Activated T-cell treated with anti-CD3 and anti-CD28 coated beads, Interleukin-2, amount 50 U/mL, for 24 hours (primary cell): ENCODE results near the gene HMGCS2.

Experiments
- DNase-seq: peaks from one replicate; pipeline ENCODE4 v3.0.0-alpha.2; 2020
- H3K27ac Mint-ChIP-seq: 2 replicates; pipeline ENCODE4 v1.8.0; 2020; ENCODE audit warnings: mild to moderate bottlenecking, mixed read lengths
- H3K27me3 Mint-ChIP-seq: 2 replicates; pipeline ENCODE4 v1.8.0; 2020; ENCODE audit warnings: mixed read lengths
- H3K36me3 Mint-ChIP-seq: 2 replicates; pipeline ENCODE4 v1.8.0; 2020; ENCODE audit warnings: low read depth, mixed read lengths
- H3K4me1 Mint-ChIP-seq: 2 replicates; pipeline ENCODE4 v1.8.0; 2020; ENCODE audit warnings: low read depth, mixed read lengths
- H3K4me3 Mint-ChIP-seq: 2 replicates; pipeline ENCODE4 v1.8.0; 2020; ENCODE audit warnings: mild to moderate bottlenecking, moderate library complexity, mixed read lengths
- H3K9me3 Mint-ChIP-seq: 2 replicates; pipeline ENCODE4 v1.8.0; 2020; ENCODE audit warnings: mixed read lengths

HMGCS2 gene

DNA sequence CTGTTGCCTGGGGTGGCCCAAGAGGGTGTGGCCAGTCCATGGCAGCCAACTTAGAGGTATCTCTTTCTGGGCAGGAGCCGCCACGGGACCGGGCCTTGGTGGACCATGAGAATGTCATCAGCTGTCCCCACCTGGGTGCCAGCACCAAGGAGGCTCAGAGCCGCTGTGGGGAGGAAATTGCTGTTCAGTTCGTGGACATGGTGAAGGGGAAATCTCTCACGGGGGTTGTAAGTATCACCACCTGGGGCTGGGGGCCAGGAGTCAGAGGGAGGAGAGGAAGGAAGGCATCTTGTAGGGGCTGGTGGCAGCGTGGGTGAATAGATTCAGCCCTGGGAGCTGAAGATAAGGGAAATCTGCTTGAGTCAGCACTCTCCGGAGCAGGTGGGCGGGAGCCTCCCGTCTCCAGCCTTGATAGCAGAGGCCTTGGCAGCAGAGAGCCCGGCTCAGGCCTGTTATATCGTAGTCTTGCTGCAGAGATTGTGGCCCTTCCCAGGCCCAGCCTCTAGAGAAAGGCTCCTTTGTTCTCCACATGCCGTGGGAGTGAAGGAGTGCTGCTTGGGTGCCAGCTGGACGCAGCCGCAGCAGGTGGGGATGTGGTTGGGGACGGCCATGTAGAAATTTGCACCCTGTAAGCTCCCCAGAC lies 31.5 kb downstream of the HMGCS2 start:
- H3K27ac Mint-ChIP-seq, result no peak overlapping the region
- H3K27me3 Mint-ChIP-seq, result no peaks in the 10 kb centered on the region
- H3K4me1 Mint-ChIP-seq, result no peaks in the 10 kb centered on the region
- H3K36me3 Mint-ChIP-seq, result peaks cover 73% of the 10 kb centered on the region
- DNase-seq, result no peak
- H3K4me3 Mint-ChIP-seq, result no peak overlapping the region
- no peaks in the 10 kb centered on the region for H3K9me3 Mint-ChIP-seq

DNA sequence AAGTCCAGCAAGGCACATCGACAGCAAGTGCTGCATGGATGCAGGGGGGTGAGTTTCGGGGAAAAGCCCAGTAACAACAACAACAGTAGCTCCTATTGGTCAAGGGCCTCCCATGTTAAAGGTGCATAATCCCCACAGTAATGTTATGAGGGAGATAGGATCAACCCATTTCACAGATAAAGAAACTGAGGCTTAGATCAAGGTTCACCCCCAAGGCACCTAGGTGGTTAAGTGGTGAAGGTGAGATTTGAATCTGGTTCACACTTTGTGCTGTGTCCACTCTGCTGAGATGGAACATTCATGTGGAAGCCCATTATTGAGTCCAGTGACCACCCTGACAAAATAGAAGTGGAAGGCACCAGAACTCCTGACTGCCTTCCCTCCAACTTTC lies 32.1 kb downstream of the HMGCS2 start:
- Mint-ChIP-seq H3K36me3 (peaks cover 76% of the 10 kb centered on the region), H3K9me3 (no peaks in the 10 kb centered on the region), H3K4me1 (no peaks in the 10 kb centered on the region), H3K27ac (no peak overlapping the region), H3K27me3 (no peaks in the 10 kb centered on the region), H3K4me3 (no peak overlapping the region)
- DNase-seq, result no peak

DNA sequence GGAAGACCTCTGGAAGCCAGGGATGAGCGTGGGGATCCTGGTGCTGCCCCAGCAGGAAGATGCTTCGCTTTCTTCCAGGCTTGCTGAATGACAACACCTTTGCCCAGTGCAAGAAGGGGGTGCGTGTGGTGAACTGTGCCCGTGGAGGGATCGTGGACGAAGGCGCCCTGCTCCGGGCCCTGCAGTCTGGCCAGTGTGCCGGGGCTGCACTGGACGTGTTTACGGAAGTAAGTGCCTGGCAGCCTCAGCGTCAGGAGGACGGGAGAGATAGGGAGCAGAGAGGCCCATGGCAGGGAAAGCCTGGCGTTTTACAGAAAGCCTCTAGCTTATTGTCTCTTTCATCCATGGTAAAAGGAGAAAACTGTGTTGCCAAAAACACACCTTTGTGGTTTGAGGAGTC lies 33.5 kb downstream of the HMGCS2 start:
- no peak overlapping the region for H3K27ac Mint-ChIP-seq
- H3K36me3 Mint-ChIP-seq, result peaks cover 77% of the 10 kb centered on the region
- no peak overlapping the region for H3K4me3 Mint-ChIP-seq
- H3K4me1 Mint-ChIP-seq, result no peaks in the 10 kb centered on the region
- H3K27me3 Mint-ChIP-seq, result no peaks in the 10 kb centered on the region
- DNase-seq, result no peak
- no peaks in the 10 kb centered on the region for H3K9me3 Mint-ChIP-seq

DNA sequence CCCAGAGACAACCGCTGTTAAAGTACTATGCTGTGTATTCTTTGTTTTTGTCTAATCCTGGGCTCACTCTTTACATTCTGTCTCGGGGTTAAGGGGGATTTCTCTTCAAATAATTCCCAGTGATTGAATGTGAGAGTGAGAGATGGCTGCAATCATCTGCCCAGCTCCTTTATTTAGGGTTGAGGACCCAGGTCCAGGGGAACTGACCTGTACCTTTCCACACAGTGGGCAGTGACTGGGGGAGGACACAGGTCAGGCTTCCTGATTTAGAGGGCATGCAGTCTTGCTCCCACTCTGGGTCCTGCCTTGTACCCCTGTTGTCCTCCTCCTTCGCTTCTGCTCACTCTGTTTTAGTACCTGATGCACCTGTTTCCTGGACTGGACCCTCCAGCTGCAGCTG lies 35.0 kb downstream of the HMGCS2 start:
- H3K9me3 Mint-ChIP-seq, result no peaks in the 10 kb centered on the region
- DNase-seq, result no peak
- H3K27ac Mint-ChIP-seq, result no peak overlapping the region
- peaks cover 78% of the 10 kb centered on the region for H3K36me3 Mint-ChIP-seq
- no peaks in the 10 kb centered on the region for H3K27me3 Mint-ChIP-seq
- no peaks in the 10 kb centered on the region for H3K4me1 Mint-ChIP-seq
- H3K4me3 Mint-ChIP-seq, result no peak overlapping the region

DNA sequence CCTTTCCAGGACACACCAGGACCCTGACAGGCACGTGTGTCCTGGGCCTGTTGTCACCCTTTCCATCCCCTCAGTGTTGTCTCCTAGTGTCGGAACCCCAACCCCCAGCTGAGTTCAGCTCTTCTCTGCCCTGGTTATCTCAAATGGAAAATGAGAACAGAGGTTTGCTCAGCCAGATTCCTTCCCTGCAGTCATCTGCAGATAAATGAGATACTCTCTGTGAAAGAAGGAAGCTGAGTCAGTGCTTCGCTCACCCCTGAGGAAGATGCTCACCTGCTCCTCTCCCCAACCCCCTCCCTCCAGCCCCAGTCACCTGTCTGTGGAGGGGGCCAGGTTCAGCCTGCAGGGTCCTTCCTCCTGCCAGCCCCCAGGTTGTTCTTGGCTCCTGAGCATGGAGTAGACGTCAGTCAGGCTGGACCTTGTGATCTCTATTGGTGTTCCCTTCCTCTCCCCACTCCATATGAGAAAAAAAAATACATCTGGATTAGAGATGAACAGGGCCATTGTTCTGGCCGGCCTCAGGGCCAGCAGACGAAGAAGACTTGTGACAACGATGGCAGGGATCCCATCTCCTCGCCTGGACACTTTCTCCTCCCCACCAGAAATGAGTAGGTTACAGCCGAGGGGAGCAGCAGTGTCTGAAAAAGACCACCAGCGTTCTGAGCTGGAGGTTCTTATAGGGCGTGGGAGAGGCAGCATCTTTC lies 36.1 kb downstream of the HMGCS2 start:
- Mint-ChIP-seq H3K4me1 (no peaks in the 10 kb centered on the region), H3K9me3 (no peaks in the 10 kb centered on the region), H3K36me3 (peaks cover 79% of the 10 kb centered on the region), H3K27ac (no peak overlapping the region), H3K4me3 (no peak overlapping the region), H3K27me3 (no peaks in the 10 kb centered on the region)
- no peak for DNase-seq

DNA sequence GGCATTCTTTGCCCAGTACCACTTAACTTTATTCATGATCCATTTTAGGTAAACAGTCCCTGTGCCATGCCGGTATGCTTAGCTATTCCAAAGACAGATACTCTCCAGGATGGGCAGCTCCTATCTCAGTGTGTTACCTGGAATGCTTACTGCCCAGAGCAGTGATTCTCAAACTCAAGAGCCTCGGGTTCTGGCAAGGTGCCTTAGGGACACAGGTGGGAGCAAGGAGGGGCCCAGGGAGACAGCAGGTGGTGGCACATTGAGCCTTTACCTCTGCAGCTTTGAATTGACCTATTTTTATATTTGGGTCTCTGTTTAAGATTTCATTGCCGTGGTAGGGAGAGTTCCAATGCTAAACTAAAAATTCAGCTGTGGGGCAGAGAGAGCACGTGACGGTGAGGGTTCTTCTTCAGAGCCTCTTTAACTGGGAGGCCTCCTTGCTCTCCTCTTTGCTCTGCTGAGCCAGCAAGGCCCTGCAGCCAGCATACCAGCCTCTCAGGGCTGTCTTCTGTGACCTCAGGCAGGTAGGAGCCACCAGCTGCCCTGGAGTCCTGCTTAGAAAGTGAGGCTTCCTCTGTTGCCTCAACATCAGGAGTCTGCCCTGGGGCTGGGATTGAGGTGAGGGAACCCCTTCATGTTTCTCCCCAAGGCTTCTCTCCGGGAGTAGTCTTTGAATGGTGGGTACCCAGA lies 36.8 kb downstream of the HMGCS2 start:
- peaks cover 81% of the 10 kb centered on the region for H3K36me3 Mint-ChIP-seq

DNA sequence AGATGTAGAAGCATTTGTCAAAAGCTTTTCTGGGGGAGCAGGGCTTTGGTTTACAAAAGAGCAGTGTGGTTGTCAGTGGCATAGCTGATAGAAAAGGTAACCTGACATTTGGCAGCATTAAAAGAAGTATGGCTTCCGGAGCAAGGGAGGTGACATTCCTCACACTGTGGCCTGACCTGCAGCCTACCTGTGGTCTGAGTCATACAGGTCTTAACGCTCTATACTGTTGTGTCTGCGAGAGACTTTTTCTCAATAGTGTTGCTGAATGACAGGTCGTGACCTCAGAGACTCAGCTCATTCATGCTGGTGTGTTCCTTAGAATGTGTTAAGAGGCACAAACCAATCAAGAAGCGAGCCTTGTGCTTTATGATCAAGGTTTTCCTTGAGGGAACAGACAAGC lies 37.6 kb downstream of the HMGCS2 start:
- no peaks in the 10 kb centered on the region for H3K4me1 Mint-ChIP-seq
- no peak for DNase-seq

More for the DNA sequence above, 36.8 kb downstream of the HMGCS2 start:
- Mint-ChIP-seq H3K9me3 (no peaks in the 10 kb centered on the region), H3K4me3 (no peak overlapping the region), H3K4me1 (no peaks in the 10 kb centered on the region), H3K27ac (no peak overlapping the region), H3K27me3 (no peaks in the 10 kb centered on the region)
- DNase-seq, result no peak

DNA sequence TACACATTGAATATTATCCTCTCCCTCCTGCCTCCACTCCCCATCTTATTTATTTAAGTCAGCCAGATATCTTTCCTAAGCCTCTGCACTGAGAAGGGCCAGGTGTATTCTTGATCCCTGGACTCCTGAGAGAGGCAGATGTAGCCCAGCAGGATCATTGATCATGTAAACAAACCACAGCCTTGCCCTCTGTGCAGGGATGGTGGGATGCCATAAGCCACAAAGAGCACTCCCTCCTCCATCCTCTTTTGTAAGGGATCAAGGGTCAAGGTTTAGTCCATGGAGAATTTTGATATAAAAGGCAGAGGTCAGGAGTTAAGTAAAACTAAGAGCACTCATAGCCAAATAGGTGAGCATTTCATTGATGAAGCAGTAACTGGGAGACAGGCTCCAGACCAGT lies 39.7 kb downstream of the HMGCS2 start:
- H3K27ac Mint-ChIP-seq, result no peak overlapping the region
- H3K4me3 Mint-ChIP-seq, result no peak overlapping the region
- peaks cover 81% of the 10 kb centered on the region for H3K36me3 Mint-ChIP-seq

More for the DNA sequence above, 37.6 kb downstream of the HMGCS2 start:
- Mint-ChIP-seq H3K27ac (no peak overlapping the region), H3K27me3 (no peaks in the 10 kb centered on the region), H3K36me3 (peaks cover 81% of the 10 kb centered on the region), H3K9me3 (no peaks in the 10 kb centered on the region), H3K4me3 (no peak overlapping the region)

DNA sequence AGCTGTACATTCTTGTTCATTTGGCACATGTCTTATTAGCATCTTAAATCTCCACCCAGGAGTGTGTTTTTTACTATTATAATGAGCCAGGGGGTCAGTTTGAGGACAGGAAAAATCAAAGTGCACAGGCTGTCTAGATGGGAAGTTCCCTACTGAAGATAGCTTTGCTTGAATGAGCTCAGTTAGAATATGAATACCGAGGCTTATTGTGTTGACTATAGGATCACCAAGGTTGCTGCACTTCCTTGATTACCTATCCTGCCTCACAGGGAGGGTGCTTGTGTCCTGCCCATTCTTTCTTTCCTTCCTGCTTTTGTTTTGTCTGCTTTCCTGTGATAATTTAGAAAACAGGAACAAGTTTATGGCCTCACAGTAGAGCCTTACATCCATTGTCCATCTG lies 40.7 kb downstream of the HMGCS2 start:
- Mint-ChIP-seq H3K4me1 (peaks cover 2% of the 10 kb centered on the region), H3K36me3 (peaks cover 89% of the 10 kb centered on the region), H3K4me3 (no peak overlapping the region), H3K27ac (no peak overlapping the region), H3K27me3 (no peaks in the 10 kb centered on the region), H3K9me3 (no peaks in the 10 kb centered on the region)
- DNase-seq, result no peak

More for the DNA sequence above, 39.7 kb downstream of the HMGCS2 start:
- Mint-ChIP-seq H3K27me3 (no peaks in the 10 kb centered on the region), H3K4me1 (peaks cover 2% of the 10 kb centered on the region), H3K9me3 (no peaks in the 10 kb centered on the region)
- DNase-seq, result no peak

DNA sequence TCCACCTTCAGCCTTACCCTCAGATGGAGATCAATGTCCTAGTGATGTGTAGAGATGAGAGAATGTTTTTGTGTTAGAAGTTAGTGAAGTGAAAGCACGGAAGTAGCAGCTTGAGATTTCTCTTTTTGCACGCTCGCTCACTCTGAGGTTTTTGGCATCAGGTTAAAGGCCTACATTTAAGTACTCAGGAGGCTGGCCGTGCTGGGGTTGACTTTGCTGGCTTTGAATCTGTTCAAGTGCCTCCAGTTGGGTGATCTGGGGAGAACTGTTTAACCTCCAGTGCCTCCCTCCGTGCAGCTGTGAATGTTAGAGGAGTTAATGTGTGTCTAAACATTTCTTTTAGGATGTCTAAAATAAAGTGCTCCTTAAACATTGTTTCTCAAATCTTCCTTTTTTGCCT lies 43.1 kb downstream of the HMGCS2 start:
- Mint-ChIP-seq H3K36me3 (peaks cover 93% of the 10 kb centered on the region), H3K27ac (peak overlapping the region; percentile 5), H3K4me1 (peaks cover 2% of the 10 kb centered on the region), H3K4me3 (no peak overlapping the region), H3K27me3 (no peaks in the 10 kb centered on the region), H3K9me3 (no peaks in the 10 kb centered on the region)
- DNase-seq, result no peak

DNA sequence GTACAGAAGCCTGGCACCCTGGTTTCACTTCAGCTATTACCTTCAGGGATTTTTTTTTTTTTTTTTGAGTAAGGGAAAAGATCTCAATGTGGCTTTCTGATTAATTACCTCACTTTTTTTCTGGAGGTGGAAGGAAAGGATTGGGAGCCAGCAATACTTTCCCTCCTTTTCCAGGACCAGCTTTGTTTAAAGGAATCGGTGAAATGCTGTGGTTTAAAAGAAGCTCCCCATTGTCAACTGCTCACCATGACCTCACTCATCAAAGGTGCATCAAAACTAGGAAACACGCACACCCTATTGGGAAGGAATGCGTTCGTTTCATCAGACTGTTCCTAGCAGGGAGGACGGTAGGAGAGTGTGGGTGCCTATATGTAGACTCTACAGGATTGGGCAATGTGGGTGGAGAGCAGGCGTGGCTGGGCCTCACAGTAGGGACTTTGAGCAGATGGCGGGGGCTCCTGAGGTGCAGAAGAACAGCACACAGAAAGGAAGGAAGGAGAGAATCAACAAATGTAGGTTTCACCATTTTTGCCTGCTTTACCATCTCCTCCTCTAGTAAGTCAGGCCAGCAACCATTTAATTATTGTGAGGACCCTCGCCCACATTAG lies 44.0 kb downstream of the HMGCS2 start:
- Mint-ChIP-seq H3K27me3 (no peaks in the 10 kb centered on the region), H3K9me3 (no peaks in the 10 kb centered on the region), H3K36me3 (peaks cover 93% of the 10 kb centered on the region), H3K4me1 (peaks cover 2% of the 10 kb centered on the region), H3K27ac (peak overlapping the region; percentile 18), H3K4me3 (no peak overlapping the region)
- DNase-seq, result no peak

DNA sequence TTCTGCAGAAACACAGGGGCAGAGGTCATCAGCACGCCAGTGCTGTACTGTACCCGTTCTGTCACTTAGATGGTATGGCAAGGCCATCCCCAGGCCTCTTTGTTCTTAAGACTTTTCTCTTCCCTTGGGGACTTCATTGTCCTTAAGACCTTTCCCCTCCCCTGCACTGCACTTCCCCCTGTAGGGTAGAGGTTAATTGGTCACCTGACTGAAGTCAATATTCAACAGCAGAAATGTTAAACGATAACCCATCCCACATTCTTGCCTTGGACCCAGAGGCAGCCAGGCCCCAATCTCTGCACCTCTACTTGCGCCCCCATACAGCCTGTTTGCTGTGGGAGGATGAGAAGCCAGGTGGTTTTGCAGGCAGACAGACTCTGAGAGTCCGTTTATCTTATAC lies 46.8 kb downstream of the HMGCS2 start:
- DNase-seq, result no peak
- Mint-ChIP-seq H3K9me3 (no peaks in the 10 kb centered on the region), H3K4me3 (no peak overlapping the region), H3K36me3 (peaks cover 68% of the 10 kb centered on the region), H3K27ac (no peak overlapping the region), H3K27me3 (no peaks in the 10 kb centered on the region), H3K4me1 (peaks cover 3% of the 10 kb centered on the region)

DNA sequence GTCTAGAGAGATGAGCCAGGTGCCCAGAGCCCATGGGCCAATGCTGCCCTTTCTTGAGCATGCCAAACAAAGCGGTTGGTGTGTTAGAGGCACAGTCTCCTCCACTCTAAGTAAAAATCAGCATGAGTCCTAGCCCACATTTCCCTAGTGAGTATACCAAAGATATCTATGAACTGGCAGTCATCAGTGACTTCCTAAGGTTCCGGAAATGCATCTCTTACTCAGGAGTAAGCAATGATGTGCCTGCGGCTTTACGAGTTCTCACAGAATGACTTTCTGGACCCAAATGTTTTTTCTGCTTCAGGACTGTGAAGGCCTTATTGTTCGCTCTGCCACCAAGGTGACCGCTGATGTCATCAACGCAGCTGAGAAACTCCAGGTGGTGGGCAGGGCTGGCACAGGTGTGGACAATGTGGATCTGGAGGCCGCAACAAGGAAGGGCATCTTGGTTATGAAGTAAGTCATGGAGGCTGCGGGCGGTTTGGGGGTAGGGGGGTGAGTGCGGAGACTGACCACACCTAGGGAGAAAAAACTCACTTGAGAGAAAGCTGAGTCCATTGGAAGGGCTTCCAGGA lies 47.8 kb downstream of the HMGCS2 start:
- Mint-ChIP-seq H3K27me3 (no peaks in the 10 kb centered on the region), H3K4me3 (no peak overlapping the region), H3K9me3 (no peaks in the 10 kb centered on the region), H3K27ac (no peak overlapping the region), H3K4me1 (peaks cover 7% of the 10 kb centered on the region), H3K36me3 (peaks cover 59% of the 10 kb centered on the region)
- no peak for DNase-seq

DNA sequence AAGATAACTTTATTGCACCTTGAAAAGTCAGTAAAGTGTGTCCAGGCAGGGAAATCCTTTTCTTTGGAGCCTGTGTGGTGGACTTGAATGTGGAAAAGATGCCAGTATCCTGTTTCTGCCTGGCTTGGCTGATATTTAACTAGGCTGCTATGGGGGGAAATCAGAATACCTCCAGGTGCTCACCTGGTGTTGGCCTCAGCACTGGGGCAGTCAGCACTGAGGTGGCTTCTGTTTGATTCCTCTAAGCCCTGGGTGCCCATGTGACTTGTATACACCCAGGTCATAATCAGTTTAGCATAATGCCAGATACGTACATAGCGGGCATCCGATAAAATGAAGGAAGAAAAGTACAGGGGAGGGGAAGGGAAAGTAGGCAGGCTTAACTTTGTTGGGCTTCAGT lies 49.7 kb downstream of the HMGCS2 start:
- H3K27me3 Mint-ChIP-seq, result peaks cover 5% of the 10 kb centered on the region
- H3K4me3 Mint-ChIP-seq, result no peak overlapping the region
- peaks cover 45% of the 10 kb centered on the region for H3K36me3 Mint-ChIP-seq
- H3K27ac Mint-ChIP-seq, result no peak overlapping the region
- H3K4me1 Mint-ChIP-seq, result peaks cover 22% of the 10 kb centered on the region
- no peaks in the 10 kb centered on the region for H3K9me3 Mint-ChIP-seq
- DNase-seq, result no peak
